UCSD-AML1 (cell line): ENCODE data around the gene SPATA18.
"Not testable (repeated sequence)": the region's sequence is repeated elsewhere in the genome, so short reads cannot be mapped to it uniquely, and the experiment has no call there.

Source experiments
- DNase-seq: peaks from one replicate; lab custom pipeline; 2025; ENCODE audit not compliant: unreplicated experiment; lab: John Stamatoyannopoulos, UW

The SPATA18 gene

GRCh38 chr4:52105276-52105675, 54.2 kb downstream of the SPATA18 start:
- DNase-seq, result no peak

- DNase-seq, result no peak
These were observed 55.1 kb downstream of the SPATA18 start for GRCh38 chr4:52106191-52106590.

- no peak for DNase-seq
These were observed 55.6 kb downstream of the SPATA18 start for GRCh38 chr4:52106660-52107059.

GRCh38 chr4:52107336-52107735, 56.2 kb downstream of the SPATA18 start:
- DNase-seq, result no peak

- DNase-seq, result no peak
These were observed 56.6 kb downstream of the SPATA18 start for GRCh38 chr4:52107745-52108144.

GRCh38 chr4:52110171-52110570, 59.1 kb downstream of the SPATA18 start:
- DNase-seq, result no peak

- no peak for DNase-seq
These were observed 60.9 kb downstream of the SPATA18 start for GRCh38 chr4:52111995-52112394.

- DNase-seq, result no peak
These were observed 61.3 kb downstream of the SPATA18 start for GRCh38 chr4:52112411-52112810.

GRCh38 chr4:52116641-52117040, 65.5 kb downstream of the SPATA18 start:
- no peak for DNase-seq

- no peak for DNase-seq
These were observed 75.1 kb downstream of the SPATA18 start for GRCh38 chr4:52126226-52126625.

- DNase-seq, result no peak
These were observed 75.9 kb downstream of the SPATA18 start for GRCh38 chr4:52126966-52127365.

- DNase-seq, result no peak
These were observed 84.1 kb downstream of the SPATA18 start for GRCh38 chr4:52135171-52135570.

- not testable (repeated sequence) for DNase-seq
These were observed 86.0 kb downstream of the SPATA18 start for GRCh38 chr4:52137152-52137551.

- no peak for DNase-seq
These were observed 91.7 kb downstream of the SPATA18 start for GRCh38 chr4:52142816-52143215.

- no peak for DNase-seq
These were observed 92.7 kb downstream of the SPATA18 start for GRCh38 chr4:52143815-52144214.

- DNase-seq, result no peak
These were observed 93.3 kb downstream of the SPATA18 start for GRCh38 chr4:52144372-52144771.
